MM.1S (cell line): ENCODE measurements around the gene ATXN10.

Experiments used
- DNase-seq: peaks from one replicate; pipeline ENCODE4 v3.0.0-alpha.2; 2015
- H2AFZ ChIP-seq: fragments of 300-600 bp; sonication (generic); 2 replicates; pipeline ENCODE4 v1.6.0; 2016; ENCODE audit warnings: antibody characterized with exemption, low read length
- H3F3A ChIP-seq: fragments of 300-600 bp; sonication (generic); 2 replicates; pipeline ENCODE4 v1.6.1; 2016; ENCODE audit warnings: mild to moderate bottlenecking, antibody characterized with exemption, low read length, moderate library complexity, mixed read lengths; ENCODE audit not compliant: insufficient read depth
- H3K27ac ChIP-seq: fragments of 300-600 bp; sonication (generic); 2 replicates; pipeline ENCODE4 v1.5.1; 2016; ENCODE audit warnings: mild to moderate bottlenecking, low read length
- H3K27me3 ChIP-seq: fragments of 300-600 bp; sonication (generic); replicated peaks from 2 replicates; pipeline ENCODE4 v1.6.0; 2016; ENCODE audit warnings: low read length; ENCODE audit not compliant: insufficient read depth
- H3K36me3 ChIP-seq: fragments of 300-600 bp; sonication (generic); replicated peaks from 2 replicates; pipeline ENCODE4 v1.6.1; 2016; ENCODE audit warnings: mild to moderate bottlenecking, low read length, mixed read lengths; ENCODE audit not compliant: insufficient read depth
- H3K4me1 ChIP-seq: fragments of 300-600 bp; sonication (generic); 2 replicates; pipeline ENCODE4 v1.6.1; 2016; ENCODE audit warnings: low read length, mixed read lengths
- H3K4me2 ChIP-seq: fragments of 300-600 bp; sonication (generic); 2 replicates; pipeline ENCODE4 v1.6.0; 2016; ENCODE audit warnings: low read depth, low read length
- H3K4me3 ChIP-seq: fragments of 300-600 bp; sonication (generic); 2 replicates; pipeline ENCODE4 v1.5.1; 2016; ENCODE audit warnings: low read length, mixed read lengths
- H3K79me2 ChIP-seq: fragments of 300-600 bp; sonication (generic); 2 replicates; pipeline ENCODE4 v1.6.1; 2016; ENCODE audit warnings: mixed run types, low read length, mixed read lengths
- H3K9ac ChIP-seq: fragments of 300-600 bp; sonication (generic); 2 replicates; pipeline ENCODE4 v1.6.1; 2016; ENCODE audit warnings: low read length, mixed read lengths
- H3K9me2 ChIP-seq: fragments of 300-600 bp; sonication (generic); replicated peaks from 2 replicates; pipeline ENCODE4 v1.6.1; 2016; ENCODE audit warnings: mild to moderate bottlenecking, low read length, mixed read lengths; ENCODE audit not compliant: insufficient read depth
- H3K9me3 ChIP-seq: fragments of 300-600 bp; sonication (generic); replicated peaks from 2 replicates; pipeline ENCODE4 v1.6.1; 2016; ENCODE audit warnings: mild to moderate bottlenecking, low read length, mixed read lengths; ENCODE audit not compliant: insufficient read depth
- H4K20me1 ChIP-seq: fragments of 300-600 bp; sonication (generic); 2 replicates; pipeline ENCODE4 v1.6.1; 2016; ENCODE audit warnings: mild to moderate bottlenecking, low read length, moderate library complexity, mixed read lengths; ENCODE audit not compliant: insufficient read depth
- CTCF ChIP-seq: fragments of 300-600 bp; sonication (generic); IDR thresholded peaks from 2 replicates; pipeline ENCODE4 v1.5.1; 2016; ENCODE audit warnings: antibody characterized with exemption, low read length, mixed read lengths
- EZH2 ChIP-seq: fragments of 300-600 bp; sonication (generic); optimal IDR thresholded peaks from 2 replicates; pipeline ENCODE3; 2017; ENCODE audit warnings: low read depth, mild to moderate bottlenecking, antibody characterized with exemption, low read length, mixed read lengths
- EZH2phosphoT487 ChIP-seq: fragments of 300-600 bp; sonication (generic); IDR thresholded peaks from 2 replicates; pipeline ENCODE4 v1.6.1; 2018; ENCODE audit warnings: antibody characterized with exemption, low read length

ATXN10 gene

GRCh38 chr22:45836418-45837169 is 165.0 kb downstream of the ATXN10 start:
- Histone ChIP-seq H3K4me2 (no peak overlapping the region), H3K9me2 (no peaks in the 10 kb centered on the region), H3K27ac (no peak overlapping the region), H2AFZ (no peak overlapping the region), H3K36me3 (no peaks in the 10 kb centered on the region), H3K9me3 (no peaks in the 10 kb centered on the region), H3K4me3 (no peak overlapping the region), H3F3A (no peaks in the 10 kb centered on the region), H3K79me2 (no peaks in the 10 kb centered on the region), H3K9ac (no peak overlapping the region), H3K4me1 (no peaks in the 10 kb centered on the region), H4K20me1 (no peaks in the 10 kb centered on the region), H3K27me3 (no peaks in the 10 kb centered on the region)
- no peak for DNase-seq
- TF ChIP-seq EZH2phosphoT487 (no peak), CTCF (no peak), EZH2 (no peak)

- H3K9ac ChIP-seq, result no peak overlapping the region
- H2AFZ ChIP-seq, result no peak overlapping the region
- no peak for DNase-seq
- H3K36me3 ChIP-seq, result no peaks in the 10 kb centered on the region
- no peaks in the 10 kb centered on the region for H3F3A ChIP-seq
- H3K4me3 ChIP-seq, result no peak overlapping the region
- no peaks in the 10 kb centered on the region for H3K27me3 ChIP-seq
- no peaks in the 10 kb centered on the region for H3K9me2 ChIP-seq
- H3K4me2 ChIP-seq, result no peak overlapping the region
- H3K27ac ChIP-seq, result no peak overlapping the region
- no peaks in the 10 kb centered on the region for H3K9me3 ChIP-seq
- H4K20me1 ChIP-seq, result no peaks in the 10 kb centered on the region
- H3K79me2 ChIP-seq, result no peaks in the 10 kb centered on the region
- TF ChIP-seq EZH2phosphoT487 (no peak), CTCF (no peak), EZH2 (no peak)
- H3K4me1 ChIP-seq, result no peaks in the 10 kb centered on the region
Observed at GRCh38 chr22:45837508-45837907, 165.9 kb downstream of the ATXN10 start.

GRCh38 chr22:45838305-45838887 is 166.8 kb downstream of the ATXN10 start:
- H3K36me3 ChIP-seq, result no peaks in the 10 kb centered on the region
- H3K9ac ChIP-seq, result no peak overlapping the region
- no peaks in the 10 kb centered on the region for H3K9me2 ChIP-seq
- no peak overlapping the region for H3K27ac ChIP-seq
- H3F3A ChIP-seq, result no peaks in the 10 kb centered on the region
- TF ChIP-seq EZH2, result no peak
- TF ChIP-seq EZH2phosphoT487, result no peak
- TF ChIP-seq CTCF, result no peak
- no peak for DNase-seq
- H3K4me2 ChIP-seq, result no peak overlapping the region
- no peaks in the 10 kb centered on the region for H4K20me1 ChIP-seq
- H3K4me3 ChIP-seq, result no peak overlapping the region
- H3K79me2 ChIP-seq, result no peaks in the 10 kb centered on the region
- no peak overlapping the region for H2AFZ ChIP-seq
- no peaks in the 10 kb centered on the region for H3K9me3 ChIP-seq
- no peaks in the 10 kb centered on the region for H3K27me3 ChIP-seq
- no peaks in the 10 kb centered on the region for H3K4me1 ChIP-seq
